Breast epithelium (tissue), 4 donors: ENCODE results near the gene WWOX. TPM values are rescaled to one million over a fixed set of nuclear protein-coding genes. Genes with fewer than 3 reads are reported as not detected.
A peak's percentile ranks its signal among the peaks of the same experiment; 100 is the strongest.

ENCODE experiments used
- DNase-seq, 2 donors: peaks; one replicate each; pipeline ENCODE4 v3.0.0-alpha.2; 2019; ENCODE audit warnings: low spot score in 2 of 2
- H3K27ac ChIP-seq, 2 donors: fragments of 200-600 bp; sonication (generic) in 1 of 2; one replicate each; pipeline ENCODE4 v1.5.1; 2016 to 2019; ENCODE audit warnings: mild to moderate bottlenecking in 1 of 2
- H3K27me3 ChIP-seq, 2 donors: fragments of 200-600 bp; sonication (generic) in 1 of 2; one replicate each; pipeline versions ENCODE4 v1.5.1 to v1.6.0; 2017 to 2019; ENCODE audit warnings: control low read depth in 1 of 2, mild to moderate bottlenecking in 1 of 2
- H3K36me3 ChIP-seq: fragments of 200-600 bp; one replicate; pipeline ENCODE4 v1.5.1; 2019
- H3K4me1 ChIP-seq, 2 donors: fragments of 200-600 bp; sonication (generic); one replicate each; pipeline ENCODE4 v1.5.1; 2016 to 2019; ENCODE audit warnings: control low read depth in 1 of 2
- H3K4me3 ChIP-seq, 3 donors: fragments of 200-600 bp; sonication (generic); 1 replicate in 2 of 3; 2 replicates in 1 of 3; pipeline ENCODE4 v1.5.1; 2016 to 2019; ENCODE audit warnings: mild to moderate bottlenecking in 3 of 3, moderate library complexity in 2 of 3
- H3K9me3 ChIP-seq, 2 donors: fragments of 200-600 bp; sonication (generic) in 1 of 2; one replicate each; pipeline ENCODE4 v1.5.1; 2016 to 2019; ENCODE audit warnings: control low read depth in 1 of 2
- CTCF ChIP-seq, 3 donors: fragments of 450-650 bp; IDR thresholded peaks; one replicate each; pipeline ENCODE4 v1.5.1; 2016 to 2017; ENCODE audit warnings: antibody characterized with exemption in 3 of 3, mild to moderate bottlenecking in 3 of 3, moderate library complexity in 3 of 3
- POLR2A ChIP-seq: fragments of 450-650 bp; IDR thresholded peaks from one replicate; pipeline ENCODE4 v1.6.1; 2016; ENCODE audit warnings: antibody characterized with exemption, mild to moderate bottlenecking, moderate library complexity
- POLR2AphosphoS5 ChIP-seq, 3 donors: sonication (generic); formaldehyde crosslinking; IDR thresholded peaks; one replicate each; pipeline ENCODE4 v1.6.1; 2017; ENCODE audit warnings: antibody characterized with exemption in 3 of 3
- intact Hi-C: fragments of 100-400 bp; cut with DNase I; formaldehyde crosslinking; loops from one replicate; pipeline ENCODE4 v1.15.1; 2023; ENCODE audit warnings: low total_unique reads
- total RNA-seq, 3 donors: library from RNA; depleted of rRNA; stranded (reverse); fragments of >200 nt; gene quantifications; one replicate each; pipeline ENCODE4 v1.1.0, GENCODE V29; 2016

The WWOX gene
- total RNA-seq, 3 donors from 2014 or later = 42.9 to 73.6 (median 43.4) TPM

- Histone ChIP-seq H3K4me3 (no peak overlapping the region), H3K27me3 (no peaks in the 10 kb centered on the region), H3K9me3 (no peaks in the 10 kb centered on the region), H3K4me1 (no peaks in the 10 kb centered on the region), H3K36me3 (peaks cover under 1% of the 10 kb centered on the region), H3K27ac (no peak overlapping the region)
- TF ChIP-seq POLR2AphosphoS5 (IDR thresholded peaks at IDR 0.05) = no peak
- TF ChIP-seq POLR2A = no peak
- intact Hi-C loops = no loop called here
- DNase-seq = no peak
These were observed 762.6 kb downstream of the WWOX start for GRCh38 chr16:78862022-78862421.

GRCh38 chr16:78866521-78866920 is 767.1 kb downstream of the WWOX start:
- H3K4me3 ChIP-seq = no peak overlapping the region
- no peaks in the 10 kb centered on the region for H3K4me1 ChIP-seq
- H3K36me3 ChIP-seq = no peaks in the 10 kb centered on the region
- no peak overlapping the region for H3K27ac ChIP-seq
- H3K9me3 ChIP-seq = no peaks in the 10 kb centered on the region
- intact Hi-C loops = no loop called here
- DNase-seq = no peak
- no peaks in the 10 kb centered on the region for H3K27me3 ChIP-seq
- TF ChIP-seq POLR2AphosphoS5 (IDR thresholded peaks at IDR 0.05) = no peak
- no peak for TF ChIP-seq POLR2A
- TF ChIP-seq CTCF (IDR thresholded peaks at IDR 0.05) = no peak

- TF ChIP-seq CTCF (IDR thresholded peaks at IDR 0.05) = no peak
- no peak for TF ChIP-seq POLR2AphosphoS5 (IDR thresholded peaks at IDR 0.05)
- Histone ChIP-seq H3K4me3 (no peak overlapping the region), H3K4me1 (no peaks in the 10 kb centered on the region), H3K9me3 (no peaks in the 10 kb centered on the region), H3K27ac (peak overlapping the region in 1 of 2 donors; percentile 19), H3K36me3 (no peaks in the 10 kb centered on the region), H3K27me3 (no peaks in the 10 kb centered on the region)
- DNase-seq = no peak
- intact Hi-C loops = no loop called here
These were observed 770.0 kb downstream of the WWOX start for GRCh38 chr16:78869492-78869891.

- no peak for DNase-seq
- intact Hi-C loops = no loop called here
- Histone ChIP-seq H3K27me3 (no peaks in the 10 kb centered on the region), H3K4me3 (no peak overlapping the region), H3K4me1 (no peaks in the 10 kb centered on the region), H3K27ac (no peak overlapping the region), H3K36me3 (no peaks in the 10 kb centered on the region), H3K9me3 (no peaks in the 10 kb centered on the region)
- TF ChIP-seq POLR2AphosphoS5 (IDR thresholded peaks at IDR 0.05) = no peak
- no peak for TF ChIP-seq POLR2A
- TF ChIP-seq CTCF (IDR thresholded peaks at IDR 0.05) = no peak
These were observed 771.8 kb downstream of the WWOX start for GRCh38 chr16:78871241-78871640.

GRCh38 chr16:78876671-78877070 is 777.2 kb downstream of the WWOX start:
- no peaks in the 10 kb centered on the region for H3K27me3 ChIP-seq
- no peak overlapping the region for H3K4me3 ChIP-seq
- DNase-seq = no peak
- intact Hi-C loops = no loop called here
- H3K4me1 ChIP-seq = no peaks in the 10 kb centered on the region
- H3K27ac ChIP-seq = no peak overlapping the region
- no peaks in the 10 kb centered on the region for H3K36me3 ChIP-seq
- TF ChIP-seq POLR2A (no peak), CTCF (IDR thresholded peaks at IDR 0.05) (no peak), POLR2AphosphoS5 (IDR thresholded peaks at IDR 0.05) (no peak)
- no peaks in the 10 kb centered on the region for H3K9me3 ChIP-seq

- Histone ChIP-seq H3K36me3 (no peaks in the 10 kb centered on the region), H3K9me3 (no peaks in the 10 kb centered on the region), H3K4me1 (no peaks in the 10 kb centered on the region), H3K27ac (no peak overlapping the region), H3K27me3 (no peaks in the 10 kb centered on the region), H3K4me3 (no peak overlapping the region)
- intact Hi-C loops = no loop called here
- TF ChIP-seq POLR2AphosphoS5 (IDR thresholded peaks at IDR 0.05) = no peak
- no peak for TF ChIP-seq CTCF (IDR thresholded peaks at IDR 0.05)
- TF ChIP-seq POLR2A = no peak
- DNase-seq = no peak
These were observed 777.7 kb downstream of the WWOX start for GRCh38 chr16:78877114-78877655.
